UCSD-AML1 (cell line): Measurements from ENCODE around the gene PRKAA1.

Experiments
- DNase-seq: peaks from one replicate; lab custom pipeline; 2025; ENCODE audit not compliant: unreplicated experiment; lab: John Stamatoyannopoulos, UW

The PRKAA1 gene

DNA sequence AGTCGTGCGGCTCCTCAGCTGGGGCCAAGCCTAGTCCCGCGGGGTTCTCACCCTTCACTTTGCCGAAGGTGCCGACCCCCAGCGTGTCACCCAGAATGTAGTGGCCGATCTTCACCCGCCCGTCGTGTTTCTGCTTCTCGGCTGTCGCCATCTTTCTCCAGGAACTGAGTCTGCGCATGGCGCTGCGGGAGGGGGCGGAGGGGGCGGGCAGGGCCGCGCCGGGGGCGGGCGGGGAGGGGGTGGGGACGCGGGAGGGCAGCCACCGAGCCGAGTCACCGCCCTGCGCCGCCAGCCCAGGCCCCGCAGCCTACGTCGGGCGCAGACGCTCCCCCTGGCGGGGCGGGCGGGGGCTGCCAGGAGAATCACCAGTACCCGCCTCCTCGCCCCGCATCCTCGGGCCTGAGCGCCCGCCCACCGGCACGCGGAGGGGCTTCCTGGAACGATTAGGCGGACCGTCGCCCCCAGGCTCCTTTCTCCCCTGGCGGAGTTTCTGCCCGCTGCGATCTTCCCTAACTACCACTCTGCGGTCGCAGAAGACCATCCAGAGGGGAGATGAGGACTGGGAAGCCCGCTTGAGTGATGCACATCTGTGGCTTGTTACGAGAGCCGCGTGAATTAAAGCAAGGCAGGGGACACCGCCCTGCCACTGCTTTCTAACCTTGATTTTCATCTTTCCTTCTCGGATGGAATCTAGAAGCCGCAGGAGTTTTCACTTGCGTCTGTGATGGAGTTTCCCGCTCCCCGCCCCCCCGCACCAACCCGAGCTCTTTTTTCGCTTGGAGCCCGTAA is at the start of gene PRKAA1:
TSS of gene PRKAA1 (minus strand) at position 363 of the 789 bp plus-strand sequence. CDS start at position 178, 185 bp downstream.
- peak; percentile 92 for DNase-seq

DNA sequence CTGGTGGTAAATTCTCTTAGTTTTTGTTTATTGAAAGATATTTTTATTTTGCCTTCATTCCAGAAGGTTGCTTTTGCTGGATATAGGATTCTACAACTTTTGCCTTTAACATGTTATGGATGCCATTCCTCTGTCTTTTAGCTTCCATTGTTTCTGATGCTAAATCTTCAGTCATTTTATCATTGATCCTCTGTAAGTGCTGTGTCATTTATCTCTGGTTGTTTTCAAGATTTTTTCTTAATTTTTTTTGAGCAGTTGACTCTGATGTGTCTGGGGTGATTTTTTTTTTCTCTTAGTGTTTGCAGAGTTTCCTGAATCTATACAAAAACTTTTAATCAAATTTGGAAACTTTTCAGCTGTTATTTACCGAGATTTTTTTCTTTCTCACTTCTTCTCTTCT is 49.4 kb upstream of the PRKAA1 start:
- no peak for DNase-seq

DNA sequence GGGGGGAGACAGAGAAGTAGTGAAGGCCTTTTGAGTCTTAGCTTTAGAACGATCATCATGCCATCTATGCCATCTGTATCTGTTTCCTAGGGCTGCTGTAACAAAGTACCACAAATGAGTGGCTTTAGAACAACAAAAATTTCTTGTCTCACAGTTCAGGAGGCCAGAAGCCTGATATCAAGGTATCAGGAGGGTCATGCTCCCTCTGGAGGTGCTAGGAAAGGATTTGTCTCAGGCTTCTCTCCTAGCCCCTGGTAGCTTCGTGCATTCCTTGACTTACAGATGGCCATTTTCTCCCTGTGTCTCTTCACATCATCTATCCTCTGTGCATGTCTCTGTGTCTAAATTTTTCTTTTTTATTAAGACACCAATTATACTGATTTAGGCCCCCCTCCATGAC is 48.2 kb upstream of the PRKAA1 start:
- DNase-seq, result no peak

DNA sequence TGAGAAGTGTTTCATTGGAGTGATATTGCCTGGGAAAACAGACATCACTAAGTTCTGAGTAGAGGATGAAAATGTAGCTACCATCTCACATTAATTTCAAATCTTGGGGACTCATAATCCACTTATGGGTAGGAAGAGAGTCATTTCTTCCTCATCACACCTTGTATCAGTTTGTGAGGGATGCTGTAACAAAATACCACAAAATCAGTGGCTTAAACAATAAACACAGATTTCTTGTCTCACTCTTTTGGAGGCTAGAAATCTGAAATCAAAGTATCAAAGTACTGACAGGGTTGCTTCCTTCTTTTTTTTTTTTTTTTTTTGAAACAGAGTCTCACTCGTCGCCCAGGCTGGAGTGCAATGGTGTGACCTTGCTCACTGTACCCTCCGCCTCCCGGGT is 46.4 kb upstream of the PRKAA1 start:
- DNase-seq, result no peak

DNA sequence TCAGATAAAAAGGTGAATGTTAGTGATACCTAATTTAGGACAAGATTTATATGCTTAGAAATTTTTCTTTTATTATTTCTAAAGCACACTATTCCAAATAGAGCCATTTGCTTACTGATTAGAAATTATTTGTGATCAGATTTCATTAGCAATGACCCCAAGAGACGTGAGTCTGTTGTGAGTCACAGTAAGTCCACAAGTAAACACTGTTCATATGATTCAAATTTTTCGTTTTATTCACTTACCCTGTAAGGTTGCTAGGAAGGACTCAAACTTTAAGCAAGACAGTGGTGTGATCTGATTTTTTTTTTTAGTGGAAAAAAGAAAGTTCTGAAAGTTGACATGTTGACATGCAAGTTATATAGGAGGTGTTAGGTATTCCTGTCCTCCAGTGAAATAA is 44.2 kb upstream of the PRKAA1 start:
- no peak for DNase-seq

DNA sequence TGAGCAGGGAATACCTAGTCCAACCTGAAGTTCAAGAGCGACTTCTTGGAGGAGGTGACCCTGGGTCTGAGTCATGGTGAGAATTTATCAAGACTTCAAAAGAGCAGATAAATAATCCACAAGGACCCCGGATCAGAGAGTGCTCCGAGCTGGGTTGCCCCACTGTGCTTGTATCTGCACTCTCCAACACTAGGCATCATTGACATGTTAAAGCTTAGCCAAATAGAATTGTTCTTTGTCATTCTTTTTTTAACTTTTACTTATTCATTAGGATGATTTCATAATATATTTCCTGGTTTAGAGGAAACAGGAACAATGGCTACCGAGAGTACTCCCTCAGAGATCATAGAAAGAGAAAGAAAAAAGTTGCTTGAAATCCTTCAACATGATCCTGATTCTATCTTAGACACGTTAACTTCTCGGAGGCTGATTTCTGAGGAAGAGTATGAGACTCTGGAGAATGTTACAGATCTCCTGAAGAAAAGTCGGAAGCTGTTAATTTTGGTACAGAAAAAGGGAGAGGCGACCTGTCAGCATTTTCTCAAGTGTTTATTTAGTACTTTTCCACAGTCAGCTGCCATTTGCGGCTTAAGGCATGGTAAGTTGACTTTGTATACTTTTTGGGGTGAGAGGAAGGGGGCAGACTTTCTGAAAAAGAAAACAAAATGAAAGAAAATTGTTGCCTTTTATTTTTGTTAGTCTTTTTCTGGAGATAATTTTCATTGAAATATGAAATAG is 43.1 kb upstream of the PRKAA1 start, which contains the start of gene CARD6:
TSS of gene CARD6 (plus strand) at position 300 of the 738 bp plus-strand sequence. CDS start at position 316, 16 bp downstream.
- peak; percentile 31 for DNase-seq

DNA sequence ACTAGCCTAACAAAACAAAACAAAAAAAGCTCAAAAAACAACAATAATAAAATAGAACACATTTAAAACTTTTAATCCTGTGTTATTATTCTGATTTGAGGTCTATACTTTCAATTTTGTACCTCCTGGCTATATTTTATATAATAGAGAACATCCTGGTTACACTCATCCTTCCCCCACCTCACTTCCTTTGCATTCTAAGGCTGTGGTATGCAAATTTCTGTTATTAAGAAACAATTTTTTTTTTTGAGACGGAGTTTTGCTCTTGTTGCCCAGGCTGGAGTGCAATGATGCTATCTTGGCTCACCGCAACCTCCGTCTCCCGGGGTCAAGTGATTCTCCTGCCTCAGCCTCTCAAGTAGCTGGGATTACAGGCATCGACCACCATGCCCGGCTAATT is 39.9 kb upstream of the PRKAA1 start:
- DNase-seq, result no peak

DNA sequence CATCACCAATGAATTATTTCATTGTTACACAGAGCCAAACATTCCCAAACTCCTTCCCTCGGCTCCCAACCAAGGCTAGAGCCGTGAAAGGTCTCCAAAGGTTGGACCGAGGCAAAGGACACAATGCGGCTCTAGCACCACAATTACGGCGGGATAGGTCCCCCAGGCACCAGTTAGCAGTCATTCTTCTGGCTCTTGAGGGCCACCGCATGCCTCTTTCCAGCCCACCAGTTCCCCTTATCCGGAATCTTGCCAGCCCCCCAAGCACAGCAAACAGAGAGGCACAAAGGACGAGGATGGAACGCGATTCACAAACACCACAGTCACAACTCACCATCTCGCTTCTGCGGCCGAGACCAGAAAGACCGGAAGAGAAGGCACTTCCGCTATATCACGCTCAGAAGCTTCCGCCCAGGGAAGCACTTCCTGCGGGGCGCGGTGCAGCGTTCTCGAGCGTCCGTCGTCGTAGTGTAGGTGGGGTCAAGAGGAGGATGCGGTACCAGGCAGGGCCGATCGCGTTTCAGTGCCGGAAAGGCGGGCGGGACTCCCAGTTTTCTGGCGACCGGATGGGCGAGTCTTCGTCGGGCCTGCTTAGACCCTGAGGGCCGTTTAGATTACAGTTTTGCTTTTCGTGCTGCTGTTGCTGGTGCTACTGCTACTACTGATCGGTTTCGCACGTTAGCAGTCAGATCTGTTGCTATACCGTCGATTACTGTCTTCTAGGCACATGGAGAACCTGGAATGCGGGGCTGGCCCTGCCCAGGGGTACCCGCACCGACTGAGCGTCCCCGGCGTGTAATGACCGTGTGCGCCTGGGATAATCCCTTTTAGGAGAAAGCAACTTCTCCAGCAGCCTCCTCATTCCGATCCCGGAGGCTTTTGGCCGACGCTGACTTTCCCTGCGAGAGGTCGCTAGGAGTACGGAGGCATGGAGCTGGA is 36.9 kb upstream of the PRKAA1 start, which contains the start of gene RPL37:
TSS of gene RPL37 (minus strand) at position 374 of the 939 bp plus-strand sequence. CDS start at position 337, 37 bp downstream.
- peak; percentile 95 for DNase-seq

DNA sequence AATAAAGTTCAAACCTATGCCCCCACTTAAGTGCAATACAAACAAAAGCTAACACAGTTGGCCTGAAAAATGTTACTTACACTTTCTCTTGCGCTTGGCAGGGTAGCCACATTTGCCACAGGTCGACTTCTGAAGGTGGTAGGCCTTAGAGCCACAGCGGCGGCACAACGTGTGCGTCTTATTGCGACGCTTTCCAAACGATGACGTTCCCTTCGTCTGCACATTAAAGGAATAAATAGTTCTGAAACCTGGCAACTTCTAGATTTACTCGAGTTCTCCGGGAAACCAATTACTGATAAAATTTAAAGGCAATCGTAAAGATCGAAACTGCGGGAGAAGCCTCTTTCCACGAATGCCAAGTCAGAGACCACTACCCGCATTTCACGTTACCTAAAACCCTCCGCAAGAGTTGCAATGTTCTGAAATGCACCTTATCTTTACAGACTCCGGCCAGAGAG is 36.2 kb upstream of the PRKAA1 start:
- DNase-seq, result peak; percentile 21

DNA sequence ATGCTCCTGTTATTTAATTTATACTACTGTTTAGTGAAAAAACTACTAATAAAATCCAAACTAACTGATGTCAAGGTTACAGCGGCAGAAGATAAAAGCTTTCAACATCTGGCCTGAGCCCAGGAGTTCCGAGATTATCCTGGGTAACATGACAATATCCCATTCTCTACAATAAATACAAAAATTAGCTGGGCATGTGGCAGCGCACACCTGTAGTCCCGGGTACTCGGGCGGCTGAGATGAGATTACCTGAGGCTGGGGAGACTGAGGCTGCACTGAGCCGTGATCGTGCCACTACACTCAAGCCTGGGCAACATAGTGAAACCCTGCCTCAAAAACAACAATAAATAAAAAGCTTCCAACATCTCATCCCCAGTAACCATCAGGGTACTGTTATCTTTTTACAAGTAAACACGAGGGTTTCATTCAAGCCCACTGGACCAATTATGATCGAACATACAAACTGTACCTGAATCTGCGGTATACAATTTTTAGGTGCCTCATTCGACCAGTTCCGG is 35.6 kb upstream of the PRKAA1 start:
- DNase-seq, result no peak

DNA sequence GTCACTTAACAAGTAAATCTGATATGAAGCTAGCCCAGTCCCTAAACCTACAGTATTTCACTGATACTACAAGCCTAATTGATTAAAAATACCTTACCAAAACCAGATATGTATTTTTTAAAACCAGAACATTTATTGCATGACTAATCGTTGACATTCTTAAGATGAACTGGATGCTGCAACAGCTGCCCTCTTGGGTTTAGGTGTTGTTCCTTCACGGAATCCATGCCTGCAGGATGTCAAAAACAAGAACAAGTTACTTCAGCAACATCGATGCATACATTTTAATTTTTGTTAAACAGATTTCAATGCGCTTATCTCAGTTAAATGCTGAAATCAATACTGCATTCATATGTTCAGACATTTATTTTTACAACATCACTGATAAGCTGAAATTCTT is 34.2 kb upstream of the PRKAA1 start:
- no peak for DNase-seq

DNA sequence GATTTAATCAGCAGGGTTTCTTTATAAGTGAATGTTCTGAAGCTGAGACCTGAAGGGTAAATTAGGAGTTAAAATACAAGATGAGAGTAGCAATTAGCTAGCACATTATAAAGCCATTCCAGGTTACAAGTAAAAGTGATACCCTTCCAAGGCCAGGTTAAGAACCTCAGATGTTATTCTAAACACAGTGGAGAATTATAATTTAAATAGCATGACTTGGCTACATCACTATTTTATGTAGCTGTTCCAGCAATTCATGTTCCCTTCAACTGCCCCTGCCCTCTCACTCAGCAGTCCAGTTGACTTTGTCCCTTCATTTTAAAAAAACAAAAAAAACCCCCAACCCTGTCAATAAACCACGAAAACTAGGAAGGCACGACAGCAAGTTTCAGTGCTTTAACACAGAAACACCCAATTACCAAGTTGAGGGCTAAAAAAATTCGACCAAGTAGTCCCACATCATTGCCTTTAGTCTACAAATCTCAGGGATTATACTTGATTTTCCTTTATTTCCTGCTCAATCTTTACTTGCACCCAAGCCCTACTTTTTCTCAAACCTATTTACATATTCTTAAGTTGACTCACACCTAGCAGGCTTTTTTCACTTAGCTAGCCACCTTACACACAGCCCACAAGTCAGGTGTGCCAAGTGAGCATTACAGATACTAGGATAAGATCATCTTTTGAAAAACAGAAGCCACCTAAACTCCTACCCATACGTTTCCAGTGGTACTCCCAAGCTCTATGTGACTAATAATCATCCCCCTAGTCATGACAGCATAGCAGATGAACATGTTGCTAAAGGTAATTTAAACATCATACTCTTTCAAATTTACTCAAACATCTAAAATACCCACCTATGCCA is 33.4 kb upstream of the PRKAA1 start:
- no peak for DNase-seq

DNA sequence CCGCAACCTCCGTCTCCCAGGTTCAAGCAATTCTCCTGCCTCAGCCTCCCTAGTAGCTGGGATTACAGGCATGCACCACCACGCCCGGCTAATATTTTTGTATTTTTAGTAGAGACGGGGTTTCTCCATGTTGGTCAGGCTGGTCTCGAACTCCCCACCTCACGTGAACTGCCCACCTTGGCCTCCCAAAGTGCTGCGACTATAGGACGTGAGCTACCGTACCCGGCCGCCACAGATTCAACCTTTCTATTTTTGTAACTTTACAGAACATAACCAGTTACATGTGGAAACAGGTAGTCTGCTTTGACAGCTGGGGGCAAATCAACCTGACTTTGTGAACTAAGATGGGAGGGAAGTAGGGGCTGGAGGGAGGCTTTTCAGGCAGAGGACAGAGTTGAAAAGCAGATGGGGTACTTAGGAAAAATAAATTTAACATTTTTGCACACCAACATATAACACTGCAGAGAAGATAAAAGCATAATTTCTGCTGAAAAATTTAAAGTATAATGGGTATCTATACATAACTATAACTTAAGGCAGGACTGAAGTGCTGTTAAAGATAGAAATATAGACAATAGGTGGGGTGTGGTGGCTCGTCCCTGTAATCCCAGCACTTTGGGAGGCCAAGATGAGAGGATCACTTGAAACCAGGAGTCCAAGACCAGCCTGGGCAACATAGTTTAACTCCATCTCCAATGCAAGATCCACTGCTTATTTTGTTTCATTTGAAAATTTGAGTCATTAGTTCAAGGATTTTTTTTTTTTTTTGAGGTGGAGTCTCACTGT is 31.8 kb upstream of the PRKAA1 start:
- no peak for DNase-seq

DNA sequence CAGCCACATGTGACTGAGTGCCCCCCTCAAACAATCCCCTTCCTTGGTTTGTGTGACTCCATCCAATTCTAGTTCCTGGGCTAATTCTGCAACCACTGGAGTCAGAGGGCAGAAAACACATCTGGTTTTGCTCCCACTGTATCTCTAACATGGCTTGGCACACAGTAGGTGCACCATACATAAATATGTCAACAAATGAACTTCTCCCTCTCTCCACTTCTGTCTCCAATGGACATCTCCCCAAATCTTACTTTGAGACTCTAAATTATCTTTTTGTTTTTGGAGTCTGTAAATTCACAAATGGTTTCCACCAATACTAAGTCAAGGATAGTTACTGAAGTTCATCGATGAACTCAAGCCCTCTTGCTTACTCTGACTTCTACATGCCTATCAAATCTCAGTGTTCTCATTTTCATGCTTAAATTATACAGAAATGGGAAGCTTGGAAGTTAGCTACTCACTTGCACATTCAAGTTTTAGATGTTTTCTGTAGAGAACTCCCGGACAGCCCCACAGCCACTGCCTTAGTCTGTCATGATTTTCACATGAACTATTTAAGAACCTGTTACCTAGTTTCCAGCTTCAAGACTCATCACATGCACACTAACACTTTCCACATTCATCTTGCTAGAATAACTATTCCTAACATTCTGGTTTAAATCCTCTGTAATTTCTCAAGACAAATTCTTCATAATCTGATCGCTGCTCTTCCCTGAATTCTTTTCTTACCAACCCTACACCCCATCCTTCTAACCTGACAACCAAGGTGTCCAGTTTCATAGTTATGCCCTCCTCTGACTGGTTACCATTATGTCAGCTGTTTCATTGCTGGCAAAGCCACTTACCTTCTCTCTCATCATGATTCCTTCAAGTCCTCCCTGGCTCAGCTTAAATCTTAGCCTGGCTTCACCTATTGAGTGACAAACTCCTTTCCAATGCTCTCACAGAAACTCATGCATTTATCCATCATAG is 30.8 kb upstream of the PRKAA1 start:
- no peak for DNase-seq

DNA sequence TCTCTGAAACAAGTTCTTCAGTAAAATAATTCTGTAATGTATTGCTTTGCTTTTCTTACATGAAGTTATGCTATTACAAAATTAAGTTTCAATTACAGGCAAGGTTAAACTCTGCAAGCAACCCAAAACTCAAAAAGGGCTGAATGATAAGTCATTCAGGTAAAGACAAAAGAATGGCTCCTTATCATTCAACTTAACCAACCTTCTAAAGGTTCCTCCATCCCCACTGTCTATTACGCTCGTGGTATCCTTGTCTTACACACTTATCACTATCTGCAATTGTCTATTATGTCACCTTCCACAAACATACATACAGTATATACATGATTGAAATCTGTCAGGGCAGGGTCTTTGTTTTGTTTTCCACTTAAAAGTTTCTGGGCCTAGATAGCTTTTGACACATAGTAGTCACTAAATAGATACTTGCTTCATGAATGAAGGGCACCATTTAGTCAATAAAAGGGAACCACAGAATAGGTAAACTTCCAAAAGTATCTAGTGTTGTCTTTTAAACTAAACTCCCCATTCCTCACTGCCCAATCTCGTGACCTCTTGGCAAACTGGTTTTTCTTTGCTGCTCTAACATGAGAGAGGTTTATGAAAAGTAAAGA is 30.0 kb upstream of the PRKAA1 start:
- no peak for DNase-seq

DNA sequence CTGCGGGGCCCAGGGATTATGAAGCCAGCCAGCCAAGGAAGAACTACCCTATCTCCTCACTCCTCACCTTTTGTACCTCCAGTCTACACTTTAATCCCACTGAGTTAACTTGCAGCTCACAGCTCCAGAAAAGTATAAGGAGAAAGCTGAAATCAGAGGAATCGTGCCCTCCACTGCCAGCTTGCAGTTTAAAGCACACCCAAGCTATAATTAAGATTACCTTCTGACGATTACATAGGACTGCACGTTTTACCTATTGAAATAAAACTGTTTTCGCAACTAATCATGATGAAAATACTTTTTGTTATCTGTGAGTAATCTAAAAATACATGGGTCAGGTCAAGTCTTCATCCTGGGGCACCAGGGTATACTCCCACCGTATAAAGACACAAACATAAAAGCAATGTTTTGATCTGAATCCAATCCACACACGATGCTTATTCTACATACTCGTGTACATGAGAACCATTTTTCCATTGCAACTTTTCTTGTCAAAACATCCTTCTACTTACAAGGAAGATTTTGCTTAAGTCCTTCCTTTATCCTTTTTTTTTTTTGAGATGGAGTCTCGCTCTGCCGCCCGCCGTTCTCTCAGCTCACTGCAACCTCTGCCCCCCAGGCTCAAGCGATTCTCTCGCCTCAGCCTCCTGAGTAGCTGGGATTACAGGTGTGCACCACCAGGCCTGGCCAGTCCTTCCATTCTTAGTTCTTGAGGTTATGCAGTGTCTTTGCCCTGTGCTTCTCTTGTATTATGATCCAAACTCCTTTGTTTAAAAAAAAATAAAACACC is 29.2 kb upstream of the PRKAA1 start:
- DNase-seq, result no peak
